ENCODE data around the gene CDC42SE2. TPM values are rescaled to one million over a fixed set of nuclear protein-coding genes. Genes with fewer than 3 reads are reported as not detected.

The CDC42SE2 gene
- total RNA-seq, 1 experiment from 2014 or later, result 46.1 TPM

DNA sequence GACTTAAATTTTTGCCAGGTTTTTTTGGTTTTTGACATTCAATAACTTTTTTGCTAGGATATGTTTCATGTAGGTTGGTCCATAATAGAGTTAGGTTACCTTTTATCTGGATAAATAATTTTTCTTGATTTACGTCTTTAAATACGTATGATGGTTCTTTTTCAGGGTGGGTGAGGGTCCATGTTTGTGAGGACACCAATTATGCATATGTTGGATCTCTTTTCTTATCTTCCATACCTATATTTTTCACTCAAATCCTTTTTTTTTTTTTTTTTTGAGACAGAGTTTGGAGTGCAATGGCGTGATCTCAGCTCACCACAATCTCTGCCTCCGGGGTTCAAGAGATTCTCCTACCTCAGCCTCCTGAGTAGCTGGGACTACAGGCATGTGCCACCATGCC is 17.3 kb upstream of the CDC42SE2 start:
- peaks cover 5% of the 10 kb centered on the region; the same call in 1 of the 2 replicates for H3K9me3 ChIP-seq (ENCODE audit: control insufficient read depth, insufficient read depth, low read depth, low read length)
- H3K4me3 ChIP-seq (ENCODE audit: low read depth in 2 of 2, low read length in 2 of 2), result no peak overlapping the region
- ChIA-PET POLR2A (no interaction called here), CTCF (no interaction called here)
- H3K36me3 ChIP-seq (ENCODE audit: control insufficient read depth, insufficient read depth, low read length), result no peaks in the 10 kb centered on the region
- intact Hi-C loops (cut with micrococcal nuclease; ENCODE audit: unreplicated experiment) (no loop called here), in situ Hi-C loops (cut with HindIII; ENCODE audit: low pct_unique_long_range_greater_than_20kb, low sequenced_read_pairs) (no loop called here)
- TF ChIP-seq SIN3A (IDR thresholded peaks at IDR 0.05; ENCODE audit: borderline replicate concordance, insufficient read depth, low read depth, low read length), result no peak
- TF ChIP-seq POLR2AphosphoS5 (IDR thresholded peaks at IDR 0.05; ENCODE audit: low read depth, low read length), result no peak
- TF ChIP-seq, protein P1, sequence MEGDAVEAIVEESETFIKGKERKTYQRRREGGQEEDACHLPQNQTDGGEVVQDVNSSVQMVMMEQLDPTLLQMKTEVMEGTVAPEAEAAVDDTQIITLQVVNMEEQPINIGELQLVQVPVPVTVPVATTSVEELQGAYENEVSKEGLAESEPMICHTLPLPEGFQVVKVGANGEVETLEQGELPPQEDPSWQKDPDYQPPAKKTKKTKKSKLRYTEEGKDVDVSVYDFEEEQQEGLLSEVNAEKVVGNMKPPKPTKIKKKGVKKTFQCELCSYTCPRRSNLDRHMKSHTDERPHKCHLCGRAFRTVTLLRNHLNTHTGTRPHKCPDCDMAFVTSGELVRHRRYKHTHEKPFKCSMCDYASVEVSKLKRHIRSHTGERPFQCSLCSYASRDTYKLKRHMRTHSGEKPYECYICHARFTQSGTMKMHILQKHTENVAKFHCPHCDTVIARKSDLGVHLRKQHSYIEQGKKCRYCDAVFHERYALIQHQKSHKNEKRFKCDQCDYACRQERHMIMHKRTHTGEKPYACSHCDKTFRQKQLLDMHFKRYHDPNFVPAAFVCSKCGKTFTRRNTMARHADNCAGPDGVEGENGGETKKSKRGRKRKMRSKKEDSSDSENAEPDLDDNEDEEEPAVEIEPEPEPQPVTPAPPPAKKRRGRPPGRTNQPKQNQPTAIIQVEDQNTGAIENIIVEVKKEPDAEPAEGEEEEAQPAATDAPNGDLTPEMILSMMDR (IDR thresholded peaks at IDR 0.05), result no peak
- H3K4me1 ChIP-seq (ENCODE audit: control insufficient read depth, insufficient read depth, low read length), result no peaks in the 10 kb centered on the region
- no peaks in the 10 kb centered on the region for H3K27me3 ChIP-seq (ENCODE audit: control insufficient read depth, insufficient read depth, low read length)
- no peak for ATAC-seq
- no peak overlapping the region for H3K27ac ChIP-seq (ENCODE audit: low read length)
- BruUV-seq (replicated peaks), result no TSS peak
- DNase-seq (ENCODE audit: low read depth, low spot score), result no peak

DNA sequence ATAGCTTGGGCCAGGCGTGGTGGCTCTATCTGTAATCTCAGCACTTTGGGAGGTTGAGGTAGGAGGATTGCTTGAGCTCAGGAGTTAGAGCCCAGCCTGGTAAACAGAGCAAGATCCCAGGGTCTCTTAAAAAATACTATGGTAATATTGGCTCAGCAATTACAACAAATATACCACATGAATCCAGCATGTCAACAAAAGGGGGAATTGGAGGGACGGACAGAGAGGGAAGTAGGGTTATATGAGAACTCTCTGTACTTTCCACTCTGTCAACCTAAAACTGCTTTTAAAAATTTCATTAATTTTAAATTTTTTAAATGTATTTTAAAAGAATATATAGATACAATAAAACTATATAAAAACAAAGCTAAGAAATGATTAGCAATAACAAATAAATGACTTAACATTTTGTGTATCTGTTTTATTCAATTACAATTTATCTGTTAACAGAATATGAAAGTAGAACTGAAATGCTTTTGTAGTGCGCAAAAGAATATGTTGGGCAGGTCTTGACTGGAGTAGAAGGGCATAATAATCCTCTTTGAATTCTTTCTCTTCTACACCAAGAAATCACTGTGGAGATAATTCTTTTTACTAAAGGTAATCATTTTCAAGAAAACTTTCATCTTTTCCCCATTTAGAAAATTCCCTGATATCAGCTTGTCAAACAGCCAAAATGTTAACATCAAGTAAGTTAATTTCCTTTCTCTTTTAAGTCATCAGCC is 12.9 kb upstream of the CDC42SE2 start:
- Histone ChIP-seq H3K27ac (ENCODE audit: low read length) (no peak overlapping the region), H3K9me3 (ENCODE audit: control insufficient read depth, insufficient read depth, low read depth, low read length) (peaks cover 5% of the 10 kb centered on the region; the same call in 1 of the 2 replicates), H3K4me3 (ENCODE audit: low read depth in 2 of 2, low read length in 2 of 2) (no peak overlapping the region), H3K36me3 (ENCODE audit: control insufficient read depth, insufficient read depth, low read length) (no peaks in the 10 kb centered on the region), H3K4me1 (ENCODE audit: control insufficient read depth, insufficient read depth, low read length) (no peaks in the 10 kb centered on the region), H3K27me3 (ENCODE audit: control insufficient read depth, insufficient read depth, low read length) (no peaks in the 10 kb centered on the region)
- in situ Hi-C loops (cut with HindIII; ENCODE audit: low pct_unique_long_range_greater_than_20kb, low sequenced_read_pairs), result no loop called here
- DNase-seq (ENCODE audit: low read depth, low spot score) (no peak), ATAC-seq (no peak)
- TF ChIP-seq REST (IDR thresholded peaks at IDR 0.05; ENCODE audit: insufficient read depth in 1 of 2, low read depth in 2 of 2, low read length in 1 of 2) (no peak), TCF7L2 (IDR thresholded peaks at IDR 0.05; ENCODE audit: low read depth, low read length) (no peak), POLR2AphosphoS5 (IDR thresholded peaks at IDR 0.05; ENCODE audit: low read depth, low read length) (no peak), SIN3A (IDR thresholded peaks at IDR 0.05; ENCODE audit: borderline replicate concordance, insufficient read depth, low read depth, low read length) (no peak)
- TF ChIP-seq, protein P1 (IDR thresholded peaks at IDR 0.05), result no peak
- no TSS peak for BruUV-seq (replicated peaks)
- CTCF ChIA-PET, result interaction anchor here (0.6 kb wide), 1 partner anchor 89 kb away, joined by 3 read pairs; no protein-coding TSS in a partner anchor
- intact Hi-C loops (cut with micrococcal nuclease; ENCODE audit: unreplicated experiment), result no loop called here
- POLR2A ChIA-PET, result no interaction called here
